Loucy (cell line): ENCODE data around the gene DOK7.

ENCODE experiments used
- H2AFZ ChIP-seq: fragments of 200-600 bp; sonication (generic); 2 replicates; pipeline ENCODE4 v1.6.0; 2016; ENCODE audit warnings: antibody characterized with exemption, mild to moderate bottlenecking, low read length, moderate library complexity
- H3F3A ChIP-seq: fragments of 200-600 bp; 2 replicates; pipeline ENCODE4 v1.6.0; 2016; ENCODE audit warnings: antibody characterized with exemption, low read depth, mild to moderate bottlenecking
- H3K27me3 ChIP-seq: fragments of 200-600 bp; sonication (generic); 2 replicates; pipeline ENCODE4 v1.6.1; 2014; ENCODE audit warnings: low read length, mild to moderate bottlenecking; ENCODE audit not compliant: insufficient read depth, poor library complexity, severe bottlenecking
- H3K36me3 ChIP-seq: fragments of 200-600 bp; sonication (generic); 2 replicates; pipeline ENCODE4 v1.6.1; 2016; ENCODE audit warnings: low read length; ENCODE audit not compliant: insufficient read depth
- H3K4me1 ChIP-seq: fragments of 200-600 bp; sonication (generic); 2 replicates; pipeline ENCODE4 v1.5.1; 2014; ENCODE audit warnings: low read length, mild to moderate bottlenecking; ENCODE audit not compliant: insufficient read depth, poor library complexity, severe bottlenecking
- H3K4me2 ChIP-seq: fragments of 200-600 bp; sonication (generic); 2 replicates; pipeline ENCODE4 v1.6.0; 2014; ENCODE audit warnings: antibody characterized with exemption, low read length, low read depth, mild to moderate bottlenecking; ENCODE audit not compliant: poor library complexity, severe bottlenecking
- H3K4me3 ChIP-seq: fragments of 200-600 bp; sonication (generic); 2 replicates; pipeline ENCODE4 v1.5.1; 2014; ENCODE audit warnings: low read length, mild to moderate bottlenecking, mixed read lengths; ENCODE audit not compliant: poor library complexity, severe bottlenecking
- H3K79me2 ChIP-seq: fragments of 200-600 bp; sonication (generic); 2 replicates; pipeline ENCODE4 v1.6.1; 2014; ENCODE audit warnings: low read length; ENCODE audit not compliant: insufficient read depth
- H3K9ac ChIP-seq: fragments of 200-600 bp; sonication (generic); 2 replicates; pipeline ENCODE4 v1.6.0; 2014; ENCODE audit warnings: mild to moderate bottlenecking, low read depth, low read length, moderate library complexity; ENCODE audit not compliant: poor library complexity, severe bottlenecking
- H3K9me2 ChIP-seq: fragments of 200-600 bp; sonication (generic); replicated peaks from 2 replicates; pipeline ENCODE4 v1.6.1; 2016; ENCODE audit warnings: low read depth, low read length, mixed read lengths
- H3K9me3 ChIP-seq: fragments of 200-600 bp; sonication (generic); 2 replicates; pipeline ENCODE4 v1.6.1; 2014; ENCODE audit warnings: mild to moderate bottlenecking, antibody characterized with exemption, low read length, low read depth; ENCODE audit not compliant: insufficient read depth
- H4K20me1 ChIP-seq: fragments of 200-600 bp; sonication (generic); 2 replicates; pipeline ENCODE4 v1.6.0; 2014; ENCODE audit warnings: antibody characterized with exemption, low read length, mild to moderate bottlenecking; ENCODE audit not compliant: insufficient read depth, poor library complexity, severe bottlenecking
- CTCF ChIP-seq: fragments of 200-600 bp; sonication (generic); conservative IDR thresholded peaks from 2 replicates; pipeline ENCODE4 v1.5.1; 2014; ENCODE audit warnings: mild to moderate bottlenecking, antibody characterized with exemption, low read length
- EZH2phosphoT487 ChIP-seq: fragments of 200-600 bp; IDR thresholded peaks from 2 replicates; pipeline ENCODE4 v1.6.1; 2018; ENCODE audit warnings: antibody characterized with exemption, mild to moderate bottlenecking, moderate library complexity, borderline replicate concordance

The DOK7 gene

DNA sequence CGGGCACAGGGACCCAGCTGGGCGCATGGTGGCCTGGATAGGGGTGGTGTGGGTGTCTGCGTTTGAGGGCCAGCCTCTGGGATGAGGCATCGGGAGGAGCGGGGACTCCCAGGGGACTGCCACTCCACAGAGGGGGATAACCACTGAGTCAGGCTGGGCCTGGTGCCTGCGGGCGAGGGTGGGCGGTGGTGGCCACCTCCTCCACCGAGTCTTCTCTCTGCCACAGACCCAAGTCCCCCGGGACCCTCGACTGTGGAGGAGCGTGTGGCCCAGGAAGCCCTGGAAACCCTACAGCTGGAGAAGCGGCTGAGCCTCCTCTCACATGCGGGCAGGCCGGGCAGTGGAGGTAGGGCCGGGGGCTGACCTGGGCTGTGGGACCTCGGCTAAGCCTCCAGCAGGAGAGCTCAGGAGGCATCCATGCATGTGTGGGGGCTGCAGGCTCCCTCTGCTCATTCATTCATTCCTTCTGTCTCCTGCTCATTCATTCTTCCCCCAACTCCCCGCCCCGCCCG lies 26.4 kb downstream of the DOK7 start:
- Histone ChIP-seq H3K79me2 (no peaks in the 10 kb centered on the region), H3K4me3 (no peak overlapping the region), H3K4me2 (no peak overlapping the region), H3K36me3 (no peaks in the 10 kb centered on the region), H4K20me1 (no peaks in the 10 kb centered on the region), H3K9ac (no peak overlapping the region), H3K4me1 (no peaks in the 10 kb centered on the region), H3K9me2 (no peaks in the 10 kb centered on the region), H2AFZ (no peak overlapping the region), H3K9me3 (no peaks in the 10 kb centered on the region), H3K27me3 (no peaks in the 10 kb centered on the region), H3F3A (no peaks in the 10 kb centered on the region)
- no peak for TF ChIP-seq EZH2phosphoT487
- no peak for TF ChIP-seq CTCF

DNA sequence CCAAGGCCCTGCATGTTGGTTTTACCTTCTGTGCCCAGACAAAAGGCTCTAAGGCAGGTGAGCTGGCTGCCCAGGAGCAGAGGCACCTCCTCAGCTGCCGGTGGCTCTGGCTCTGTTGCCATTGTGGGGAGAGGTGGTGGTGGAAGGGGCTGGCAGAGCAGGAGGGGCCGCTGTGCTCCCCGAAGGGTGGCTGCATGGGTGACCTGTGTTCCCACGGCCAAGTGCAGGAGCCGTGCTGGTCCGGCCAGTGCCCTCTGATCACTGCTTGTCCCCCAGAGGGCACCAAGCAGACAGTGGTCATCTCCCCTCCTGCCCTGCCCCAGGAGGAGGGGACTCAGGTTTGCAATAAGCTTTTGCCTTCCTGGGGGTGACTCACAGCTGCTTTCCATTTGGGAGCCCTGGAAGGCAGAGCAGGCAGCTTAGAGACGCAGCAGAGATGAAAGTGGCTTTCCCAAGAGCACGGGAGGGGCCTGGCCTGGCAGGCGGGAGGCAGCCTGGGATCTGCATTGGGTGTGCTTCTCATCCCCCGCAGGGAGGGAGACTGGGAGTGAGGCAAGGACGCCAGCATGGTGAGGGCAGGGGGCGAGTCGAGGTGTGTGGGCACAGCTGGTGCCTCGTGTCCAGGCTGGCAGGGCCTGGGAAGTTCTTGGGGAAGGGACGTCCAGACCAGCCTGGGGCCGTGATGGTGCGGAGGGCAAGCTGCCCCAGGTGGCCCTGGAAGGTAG lies 28.7 kb downstream of the DOK7 start:
- H3K27me3 ChIP-seq: no peaks in the 10 kb centered on the region

DNA sequence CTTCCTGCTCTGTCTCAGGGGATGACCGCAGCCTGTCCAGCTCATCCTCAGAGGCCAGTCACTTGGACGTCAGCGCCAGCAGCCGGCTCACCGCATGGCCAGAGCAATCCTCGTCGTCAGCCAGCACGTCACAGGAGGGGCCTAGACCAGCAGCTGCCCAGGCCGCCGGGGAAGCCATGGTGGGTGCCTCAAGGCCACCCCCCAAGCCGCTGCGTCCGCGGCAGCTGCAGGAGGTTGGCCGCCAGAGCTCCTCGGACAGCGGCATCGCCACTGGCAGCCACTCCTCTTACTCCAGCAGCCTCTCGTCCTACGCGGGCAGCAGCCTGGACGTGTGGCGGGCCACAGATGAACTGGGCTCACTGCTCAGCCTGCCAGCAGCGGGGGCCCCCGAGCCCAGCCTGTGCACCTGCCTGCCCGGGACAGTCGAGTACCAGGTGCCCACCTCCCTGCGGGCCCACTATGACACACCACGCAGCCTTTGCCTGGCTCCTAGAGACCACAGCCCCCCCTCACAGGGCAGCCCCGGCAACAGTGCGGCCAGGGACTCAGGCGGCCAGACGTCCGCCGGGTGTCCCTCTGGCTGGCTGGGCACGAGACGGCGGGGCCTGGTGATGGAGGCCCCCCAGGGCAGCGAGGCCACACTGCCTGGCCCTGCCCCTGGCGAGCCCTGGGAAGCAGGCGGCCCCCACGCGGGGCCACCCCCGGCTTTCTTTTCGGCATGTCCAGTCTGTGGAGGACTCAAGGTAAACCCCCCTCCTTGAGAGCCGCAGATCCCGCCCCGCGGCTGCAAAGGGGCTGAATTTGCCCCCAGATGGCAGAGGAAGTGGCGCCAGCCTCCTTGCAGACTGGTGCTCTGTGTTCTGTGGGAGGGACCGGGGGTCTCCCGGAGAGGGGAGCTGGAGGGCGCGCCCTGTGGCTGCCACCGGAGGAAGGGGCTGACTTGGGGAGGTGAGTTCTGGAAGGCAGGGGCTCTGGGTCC lies 29.9 kb downstream of the DOK7 start:
- no peaks in the 10 kb centered on the region for H3K9me3 ChIP-seq

More for the DNA sequence above, 28.7 kb downstream of the DOK7 start:
- Histone ChIP-seq H3K9me3 (no peaks in the 10 kb centered on the region), H3K79me2 (no peaks in the 10 kb centered on the region), H3K36me3 (no peaks in the 10 kb centered on the region), H3F3A (no peaks in the 10 kb centered on the region), H3K4me1 (no peaks in the 10 kb centered on the region), H2AFZ (no peak overlapping the region), H4K20me1 (no peaks in the 10 kb centered on the region), H3K9ac (no peak overlapping the region), H3K4me3 (no peak overlapping the region), H3K9me2 (no peaks in the 10 kb centered on the region), H3K4me2 (no peak overlapping the region)
- TF ChIP-seq CTCF (no peak), EZH2phosphoT487 (no peak)

More for the DNA sequence above, 29.9 kb downstream of the DOK7 start:
- no peaks in the 10 kb centered on the region for H3K9me2 ChIP-seq
- no peak for TF ChIP-seq CTCF
- TF ChIP-seq EZH2phosphoT487: no peak
- H3K36me3 ChIP-seq: no peaks in the 10 kb centered on the region
- no peaks in the 10 kb centered on the region for H4K20me1 ChIP-seq
- H3K4me3 ChIP-seq: no peak overlapping the region
- no peaks in the 10 kb centered on the region for H3F3A ChIP-seq
- no peak overlapping the region for H3K9ac ChIP-seq
- H3K79me2 ChIP-seq: no peaks in the 10 kb centered on the region
- H3K4me2 ChIP-seq: no peak overlapping the region
- no peak overlapping the region for H2AFZ ChIP-seq
- H3K27me3 ChIP-seq: no peaks in the 10 kb centered on the region
- no peaks in the 10 kb centered on the region for H3K4me1 ChIP-seq
